ENCODE data around the gene MEIS1. TPM values are rescaled to one million over a fixed set of nuclear protein-coding genes. Genes with fewer than 3 reads are reported as not detected.

MEIS1 gene
- total and polyA plus RNA-seq, 2 donors (not counting 1 experiment from before 2014, with no cell fraction given): 48.3 to 139 TPM

GRCh38 chr2:66506265-66506664 is 71.3 kb downstream of the MEIS1 start:
- H3K27me3 ChIP-seq (ENCODE audit: control insufficient read depth, insufficient read depth, low read length): no peaks in the 10 kb centered on the region
- no peaks in the 10 kb centered on the region for H4K20me1 ChIP-seq (ENCODE audit: control insufficient read depth, extremely low read depth, insufficient read depth, low read length)
- H3K4me3 ChIP-seq (replicated peaks in 1 of 4; ENCODE audit: control extremely low read depth in 1 of 4, insufficient read depth in 1 of 4, low read depth in 3 of 4, low read length in 4 of 4): no peak overlapping the region
- no peak overlapping the region for H3K4me2 ChIP-seq (ENCODE audit: extremely low read depth, insufficient read depth, low read length)
- no peak overlapping the region for H2AFZ ChIP-seq (ENCODE audit: low read length)
- no peaks in the 10 kb centered on the region for H3K36me3 ChIP-seq (ENCODE audit: control insufficient read depth, insufficient read depth, low read length)
- H3K79me2 ChIP-seq (ENCODE audit: control insufficient read depth, insufficient read depth, low read length): peaks cover 47% of the 10 kb centered on the region
- no peaks in the 10 kb centered on the region for H3K9me3 ChIP-seq (ENCODE audit: control insufficient read depth, insufficient read depth, low read depth, low read length)
- no peak overlapping the region for H3K9ac ChIP-seq (ENCODE audit: insufficient read depth, low read length)
- H3K4me1 ChIP-seq (ENCODE audit: control insufficient read depth, extremely low read depth, insufficient read depth, low read length): peaks cover 20% of the 10 kb centered on the region
- TF ChIP-seq EZH2 (IDR thresholded peaks at IDR 0.05; ENCODE audit: low read length, missing control alignments): no peak
- TF ChIP-seq, protein P1, sequence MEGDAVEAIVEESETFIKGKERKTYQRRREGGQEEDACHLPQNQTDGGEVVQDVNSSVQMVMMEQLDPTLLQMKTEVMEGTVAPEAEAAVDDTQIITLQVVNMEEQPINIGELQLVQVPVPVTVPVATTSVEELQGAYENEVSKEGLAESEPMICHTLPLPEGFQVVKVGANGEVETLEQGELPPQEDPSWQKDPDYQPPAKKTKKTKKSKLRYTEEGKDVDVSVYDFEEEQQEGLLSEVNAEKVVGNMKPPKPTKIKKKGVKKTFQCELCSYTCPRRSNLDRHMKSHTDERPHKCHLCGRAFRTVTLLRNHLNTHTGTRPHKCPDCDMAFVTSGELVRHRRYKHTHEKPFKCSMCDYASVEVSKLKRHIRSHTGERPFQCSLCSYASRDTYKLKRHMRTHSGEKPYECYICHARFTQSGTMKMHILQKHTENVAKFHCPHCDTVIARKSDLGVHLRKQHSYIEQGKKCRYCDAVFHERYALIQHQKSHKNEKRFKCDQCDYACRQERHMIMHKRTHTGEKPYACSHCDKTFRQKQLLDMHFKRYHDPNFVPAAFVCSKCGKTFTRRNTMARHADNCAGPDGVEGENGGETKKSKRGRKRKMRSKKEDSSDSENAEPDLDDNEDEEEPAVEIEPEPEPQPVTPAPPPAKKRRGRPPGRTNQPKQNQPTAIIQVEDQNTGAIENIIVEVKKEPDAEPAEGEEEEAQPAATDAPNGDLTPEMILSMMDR (conservative IDR thresholded peaks at IDR 0.05 in 1 of 2, IDR thresholded peaks at IDR 0.05 in 1 of 2; ENCODE audit: low read depth in 1 of 2, low read length in 2 of 2): no peak
- H3K27ac ChIP-seq (ENCODE audit: insufficient read depth, low read length): no peak overlapping the region
- no peak for DNase-seq (ENCODE audit: low read depth in 2 of 2)

DNA sequence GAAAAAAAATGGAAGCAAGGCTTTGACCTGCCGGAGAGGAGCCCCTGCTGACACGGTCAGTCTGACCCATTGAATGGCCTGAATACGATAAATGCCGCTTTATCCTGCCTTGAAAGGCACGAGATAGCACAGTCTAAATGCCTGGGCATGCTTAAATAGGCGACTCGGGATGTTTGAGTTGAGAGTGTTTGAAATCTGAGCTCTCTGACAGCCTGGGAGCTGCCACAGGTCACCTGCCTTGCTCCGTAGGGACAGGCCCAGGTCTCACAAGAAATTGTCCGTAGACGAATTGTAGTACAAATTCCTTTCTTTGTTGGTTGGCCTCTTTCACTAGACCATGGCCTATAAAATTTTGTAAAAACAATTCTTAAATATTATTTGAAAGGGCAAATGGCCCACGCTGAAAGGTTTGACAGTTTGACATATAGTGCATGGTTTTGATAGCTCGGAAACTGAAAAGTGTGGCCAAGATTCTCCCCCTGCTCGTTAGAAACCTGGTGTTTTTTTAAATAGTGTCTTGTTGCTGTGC is 72.8 kb downstream of the MEIS1 start:
- H3K4me2 ChIP-seq (ENCODE audit: extremely low read depth, insufficient read depth, low read length): peak overlapping the region; percentile 69
- peaks cover 20% of the 10 kb centered on the region for H3K4me1 ChIP-seq (ENCODE audit: control insufficient read depth, extremely low read depth, insufficient read depth, low read length)
- H3K27ac ChIP-seq (ENCODE audit: insufficient read depth, low read length): peak overlapping the region; percentile 1
- no peaks in the 10 kb centered on the region for H4K20me1 ChIP-seq (ENCODE audit: control insufficient read depth, extremely low read depth, insufficient read depth, low read length)
- no peak overlapping the region for H2AFZ ChIP-seq (ENCODE audit: low read length)
- TF ChIP-seq, protein P1 (conservative IDR thresholded peaks at IDR 0.05 in 1 of 2, IDR thresholded peaks at IDR 0.05 in 1 of 2; ENCODE audit: low read depth in 1 of 2, low read length in 2 of 2): no peak
- TF ChIP-seq EZH2 (IDR thresholded peaks at IDR 0.05; ENCODE audit: low read length, missing control alignments): no peak
- peak in 1 of 2 donors; percentile 21 for DNase-seq (ENCODE audit: low read depth in 2 of 2)
- no peaks in the 10 kb centered on the region for H3K27me3 ChIP-seq (ENCODE audit: control insufficient read depth, insufficient read depth, low read length)
- H3K79me2 ChIP-seq (ENCODE audit: control insufficient read depth, insufficient read depth, low read length): peaks cover 49% of the 10 kb centered on the region
- no peaks in the 10 kb centered on the region for H3K36me3 ChIP-seq (ENCODE audit: control insufficient read depth, insufficient read depth, low read length)
- no peak overlapping the region for H3K9ac ChIP-seq (ENCODE audit: insufficient read depth, low read length)
- H3K9me3 ChIP-seq (ENCODE audit: control insufficient read depth, insufficient read depth, low read depth, low read length): no peaks in the 10 kb centered on the region
- H3K4me3 ChIP-seq (replicated peaks in 1 of 4; ENCODE audit: control extremely low read depth in 1 of 4, insufficient read depth in 1 of 4, low read depth in 3 of 4, low read length in 4 of 4): peak overlapping the region in 2 of 4 experiments; percentile 1 to 6

DNA sequence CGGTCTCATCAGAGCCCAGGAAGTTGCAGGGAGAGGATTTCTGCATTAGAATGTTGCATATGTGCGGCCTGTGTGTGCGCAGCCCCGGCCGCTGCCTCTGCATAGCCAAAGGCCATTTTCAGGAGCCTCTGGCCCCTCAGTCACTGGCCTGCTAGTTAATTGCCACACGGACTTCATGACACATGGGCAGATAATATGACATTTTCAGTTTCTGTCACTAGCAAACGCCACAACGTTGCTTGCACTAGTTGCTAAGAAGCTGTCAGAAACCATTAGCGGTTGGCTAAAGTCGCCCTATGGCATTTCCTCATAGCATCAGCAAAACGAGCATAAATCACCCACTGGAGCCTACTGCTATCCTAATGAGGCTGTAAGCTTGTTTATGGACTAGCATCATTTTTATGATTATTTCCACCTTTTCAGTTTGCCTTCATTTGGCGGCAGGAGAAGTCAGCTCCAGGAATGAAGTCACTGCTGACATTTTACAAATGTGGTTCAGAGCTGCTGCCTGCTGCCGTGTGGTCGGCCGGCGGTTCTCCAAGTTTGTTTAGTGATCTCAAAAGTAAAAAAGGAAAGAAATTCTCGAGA is 73.7 kb downstream of the MEIS1 start:
- H3K4me3 ChIP-seq (replicated peaks in 1 of 4; ENCODE audit: control extremely low read depth in 1 of 4, insufficient read depth in 1 of 4, low read depth in 3 of 4, low read length in 4 of 4): peak overlapping the region in 2 of 4 experiments; percentile 6 to 11
- H3K4me1 ChIP-seq (ENCODE audit: control insufficient read depth, extremely low read depth, insufficient read depth, low read length): peaks cover 20% of the 10 kb centered on the region
- no peak overlapping the region for H2AFZ ChIP-seq (ENCODE audit: low read length)
- no peaks in the 10 kb centered on the region for H3K27me3 ChIP-seq (ENCODE audit: control insufficient read depth, insufficient read depth, low read length)
- H3K4me2 ChIP-seq (ENCODE audit: extremely low read depth, insufficient read depth, low read length): peak overlapping the region; percentile 69
- H3K36me3 ChIP-seq (ENCODE audit: control insufficient read depth, insufficient read depth, low read length): no peaks in the 10 kb centered on the region
- TF ChIP-seq EZH2 (IDR thresholded peaks at IDR 0.05; ENCODE audit: low read length, missing control alignments): no peak
- TF ChIP-seq, protein P1 (conservative IDR thresholded peaks at IDR 0.05 in 1 of 2, IDR thresholded peaks at IDR 0.05 in 1 of 2; ENCODE audit: low read depth in 1 of 2, low read length in 2 of 2): no peak
- peak; percentile 46 to 81 for DNase-seq (ENCODE audit: low read depth in 2 of 2)
- no peaks in the 10 kb centered on the region for H4K20me1 ChIP-seq (ENCODE audit: control insufficient read depth, extremely low read depth, insufficient read depth, low read length)
- H3K9ac ChIP-seq (ENCODE audit: insufficient read depth, low read length): no peak overlapping the region
- H3K27ac ChIP-seq (ENCODE audit: insufficient read depth, low read length): peak overlapping the region; percentile 1
- H3K79me2 ChIP-seq (ENCODE audit: control insufficient read depth, insufficient read depth, low read length): peaks cover 46% of the 10 kb centered on the region
- H3K9me3 ChIP-seq (ENCODE audit: control insufficient read depth, insufficient read depth, low read depth, low read length): no peaks in the 10 kb centered on the region
